HG03521 (cell line): ENCODE results near the gene ARHGAP22.
"Not testable (repeated sequence)": the region's sequence is repeated elsewhere in the genome, so short reads cannot be mapped to it uniquely, and the experiment has no call there.

Source experiments
- ATAC-seq: cut with Tn5 transposase; IDR thresholded peaks from one replicate; pipeline ENCODE4 v1.9.1; 2021; ENCODE audit warnings: mild to moderate bottlenecking, moderate library complexity; ENCODE audit not compliant: unreplicated experiment

ARHGAP22 gene

GRCh38 chr10:48442090-48442808 lies 162.6 kb downstream of the ARHGAP22 start:
- ATAC-seq, result no peak

GRCh38 chr10:48440771-48441170 lies 164.1 kb downstream of the ARHGAP22 start:
- ATAC-seq, result no peak

- no peak for ATAC-seq
Observed at GRCh38 chr10:48439581-48440041, 165.3 kb downstream of the ARHGAP22 start.

GRCh38 chr10:48439031-48439430 lies 165.8 kb downstream of the ARHGAP22 start:
- ATAC-seq, result no peak

- no peak for ATAC-seq
Observed at GRCh38 chr10:48437546-48437945, 167.3 kb downstream of the ARHGAP22 start.

- no peak for ATAC-seq
Observed at GRCh38 chr10:48431871-48432270, 173.0 kb downstream of the ARHGAP22 start.

- no peak for ATAC-seq
Observed at GRCh38 chr10:48430402-48430993, 174.4 kb downstream of the ARHGAP22 start.

GRCh38 chr10:48429309-48429708 lies 175.6 kb downstream of the ARHGAP22 start:
- no peak for ATAC-seq

- no peak for ATAC-seq
Observed at GRCh38 chr10:48428896-48429295, 176.0 kb downstream of the ARHGAP22 start.

GRCh38 chr10:48423884-48424283 lies 181.0 kb downstream of the ARHGAP22 start:
- no peak for ATAC-seq

- not testable (repeated sequence) for ATAC-seq
Observed at GRCh38 chr10:48421862-48422261, 183.0 kb downstream of the ARHGAP22 start.

- ATAC-seq, result no peak
Observed at GRCh38 chr10:48419714-48420113, 185.2 kb downstream of the ARHGAP22 start.

- ATAC-seq, result no peak
Observed at GRCh38 chr10:48418189-48418788, 186.6 kb downstream of the ARHGAP22 start.

- no peak for ATAC-seq
Observed at GRCh38 chr10:48417374-48417773, 187.5 kb downstream of the ARHGAP22 start.

- no peak for ATAC-seq
Observed at GRCh38 chr10:48416584-48417232, 188.2 kb downstream of the ARHGAP22 start.

- no peak for ATAC-seq
Observed at GRCh38 chr10:48414778-48415177, 190.1 kb downstream of the ARHGAP22 start.

GRCh38 chr10:48414160-48414559 lies 190.7 kb downstream of the ARHGAP22 start:
- no peak for ATAC-seq

GRCh38 chr10:48412933-48413332 lies 191.9 kb downstream of the ARHGAP22 start:
- ATAC-seq, result no peak

- ATAC-seq, result no peak
Observed at GRCh38 chr10:48412081-48412480, 192.8 kb downstream of the ARHGAP22 start.

- no peak for ATAC-seq
Observed at GRCh38 chr10:48411510-48411909, 193.4 kb downstream of the ARHGAP22 start.

- no peak for ATAC-seq
Observed at GRCh38 chr10:48410503-48410902, 194.4 kb downstream of the ARHGAP22 start.

GRCh38 chr10:48406658-48407057 lies 198.2 kb downstream of the ARHGAP22 start:
- no peak for ATAC-seq
